ENCODE measurements around the gene FREM1.

The FREM1 gene

GRCh38 chr9:14813336-14814248 lies 96.6 kb downstream of the FREM1 start:
- DNase-seq: no peak

GRCh38 chr9:14812806-14813205 lies 97.4 kb downstream of the FREM1 start:
- no peak for DNase-seq

GRCh38 chr9:14811844-14812243 lies 98.4 kb downstream of the FREM1 start:
- DNase-seq: no peak

GRCh38 chr9:14806941-14807520 lies 103.2 kb downstream of the FREM1 start:
- no peak for DNase-seq

GRCh38 chr9:14799030-14799429 lies 111.2 kb downstream of the FREM1 start:
- no peak for DNase-seq

GRCh38 chr9:14797435-14797834 lies 112.8 kb downstream of the FREM1 start:
- DNase-seq: no peak

- no peak for DNase-seq
These were observed 116.8 kb downstream of the FREM1 start for GRCh38 chr9:14793389-14793788.

- no peak for DNase-seq
These were observed 119.6 kb downstream of the FREM1 start for GRCh38 chr9:14790628-14791027.

GRCh38 chr9:14788846-14789245 lies 121.4 kb downstream of the FREM1 start:
- DNase-seq: no peak

GRCh38 chr9:14783358-14783757 lies 126.9 kb downstream of the FREM1 start:
- DNase-seq: no peak

GRCh38 chr9:14782286-14783051 lies 127.8 kb downstream of the FREM1 start:
- no peak for DNase-seq

- no peak for DNase-seq
These were observed 129.5 kb downstream of the FREM1 start for GRCh38 chr9:14780693-14781092.

- DNase-seq: no peak
These were observed 130.0 kb downstream of the FREM1 start for GRCh38 chr9:14780251-14780650.

- DNase-seq: no peak
These were observed 130.6 kb downstream of the FREM1 start for GRCh38 chr9:14779566-14780022.

GRCh38 chr9:14778565-14778964 lies 131.7 kb downstream of the FREM1 start:
- no peak for DNase-seq

GRCh38 chr9:14775917-14776316 lies 134.3 kb downstream of the FREM1 start:
- DNase-seq: no peak

GRCh38 chr9:14770592-14770991 lies 139.6 kb downstream of the FREM1 start:
- DNase-seq: no peak

GRCh38 chr9:14769230-14769571 lies 141.0 kb downstream of the FREM1 start:
- peak; percentile 35 for DNase-seq

- DNase-seq: peak; percentile 71
These were observed 141.6 kb downstream of the FREM1 start for GRCh38 chr9:14768405-14769229.

- DNase-seq: no peak
These were observed 143.9 kb downstream of the FREM1 start for GRCh38 chr9:14766299-14766698.

GRCh38 chr9:14761584-14761983 lies 148.6 kb downstream of the FREM1 start:
- no peak for DNase-seq

- DNase-seq: no peak
These were observed 150.2 kb downstream of the FREM1 start for GRCh38 chr9:14760060-14760459.

GRCh38 chr9:14756291-14756690 lies 153.9 kb downstream of the FREM1 start:
- no peak for DNase-seq

All from NCI-H345 (cell line).